Fibroblast of skin of left quadriceps (primary cell): ENCODE data around the gene TBC1D14.

Experiments
- DNase-seq, 2 experiments: peaks; one replicate each; pipeline ENCODE4 v3.0.0-alpha.2; 2013; ENCODE audit warnings: low read depth in 2 of 2

TBC1D14 gene

DNA sequence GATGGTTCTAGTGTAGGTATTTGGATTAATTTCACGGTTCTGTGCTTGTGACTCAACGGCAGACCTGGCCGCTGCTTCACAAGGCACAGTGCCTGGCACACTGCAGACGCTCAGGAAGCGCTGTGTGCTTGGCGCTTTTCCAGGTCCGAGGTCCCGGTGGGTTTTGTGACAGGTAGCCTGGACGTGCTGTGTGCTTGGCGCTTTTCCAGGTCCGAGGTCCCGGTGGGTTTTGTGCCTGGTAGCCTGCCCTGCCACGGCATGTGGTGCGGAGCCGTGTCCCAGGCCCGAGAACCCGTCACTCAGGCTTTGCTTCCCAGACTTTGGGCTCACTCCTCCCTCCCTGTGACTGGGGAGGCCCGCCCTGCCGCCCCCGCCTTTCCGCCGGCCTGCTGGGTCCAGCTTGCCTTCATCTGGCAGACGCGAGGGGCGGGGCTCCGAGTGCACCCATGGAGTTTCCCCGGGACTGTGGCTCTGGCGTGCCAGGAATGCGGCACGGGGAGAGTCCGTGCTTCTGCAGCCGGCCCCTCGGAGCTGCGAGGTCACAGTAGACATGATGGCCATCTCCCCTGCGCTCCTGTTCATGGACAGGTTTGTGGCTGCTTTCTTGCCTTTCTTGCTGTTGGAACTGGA is 44.2 kb downstream of the TBC1D14 start:
- peak; percentile 18 to 19 for DNase-seq

DNA sequence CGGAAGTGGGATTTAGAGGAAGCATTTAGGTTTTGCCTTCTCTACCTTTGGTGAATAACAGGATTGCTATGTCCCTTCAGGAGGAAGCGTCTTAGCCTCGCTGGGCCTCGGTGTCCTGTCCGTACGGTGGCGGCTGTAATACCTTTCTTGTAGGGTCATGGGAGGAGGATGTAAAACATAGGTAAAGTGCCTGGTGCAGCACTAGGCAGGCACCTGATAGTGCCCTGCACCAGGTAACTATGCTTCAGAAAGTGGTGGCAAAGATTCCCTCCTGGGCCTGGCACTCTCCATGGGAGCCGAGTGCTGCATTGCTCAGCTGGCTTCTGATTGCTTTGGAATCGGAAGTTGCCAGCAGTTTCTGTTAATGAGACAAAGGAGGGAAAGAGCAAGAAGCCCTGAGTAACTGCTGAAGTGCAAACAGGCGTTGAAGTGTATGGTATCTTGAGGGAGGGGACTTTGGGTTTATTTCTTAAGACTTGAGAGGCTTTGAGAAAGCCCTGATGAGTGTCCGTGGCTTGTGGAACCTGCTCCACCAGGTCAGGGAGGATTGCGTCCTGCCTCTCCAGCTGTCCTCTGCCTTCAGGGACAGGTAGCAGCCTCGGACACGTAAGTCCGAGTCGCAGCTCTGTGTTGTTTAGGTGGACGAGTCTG is 45.8 kb downstream of the TBC1D14 start:
- DNase-seq, result no peak

DNA sequence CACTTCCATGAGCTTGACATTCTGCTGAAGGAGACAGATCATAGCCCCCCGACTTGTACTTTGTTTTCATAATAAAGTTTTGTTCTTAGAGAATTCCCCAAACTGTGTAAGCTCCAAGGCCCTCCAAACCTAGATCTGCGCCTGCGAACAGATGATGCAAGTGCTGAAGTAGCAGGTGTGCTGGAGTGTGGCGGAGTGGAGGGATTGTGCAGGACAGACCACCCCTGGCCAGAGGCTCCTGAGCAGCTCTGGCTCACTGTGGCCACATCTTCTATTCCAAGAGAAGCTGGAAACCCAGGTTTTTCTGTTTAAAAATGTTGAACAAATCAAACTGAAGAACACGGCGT is 46.4 kb downstream of the TBC1D14 start:
- DNase-seq, result no peak

DNA sequence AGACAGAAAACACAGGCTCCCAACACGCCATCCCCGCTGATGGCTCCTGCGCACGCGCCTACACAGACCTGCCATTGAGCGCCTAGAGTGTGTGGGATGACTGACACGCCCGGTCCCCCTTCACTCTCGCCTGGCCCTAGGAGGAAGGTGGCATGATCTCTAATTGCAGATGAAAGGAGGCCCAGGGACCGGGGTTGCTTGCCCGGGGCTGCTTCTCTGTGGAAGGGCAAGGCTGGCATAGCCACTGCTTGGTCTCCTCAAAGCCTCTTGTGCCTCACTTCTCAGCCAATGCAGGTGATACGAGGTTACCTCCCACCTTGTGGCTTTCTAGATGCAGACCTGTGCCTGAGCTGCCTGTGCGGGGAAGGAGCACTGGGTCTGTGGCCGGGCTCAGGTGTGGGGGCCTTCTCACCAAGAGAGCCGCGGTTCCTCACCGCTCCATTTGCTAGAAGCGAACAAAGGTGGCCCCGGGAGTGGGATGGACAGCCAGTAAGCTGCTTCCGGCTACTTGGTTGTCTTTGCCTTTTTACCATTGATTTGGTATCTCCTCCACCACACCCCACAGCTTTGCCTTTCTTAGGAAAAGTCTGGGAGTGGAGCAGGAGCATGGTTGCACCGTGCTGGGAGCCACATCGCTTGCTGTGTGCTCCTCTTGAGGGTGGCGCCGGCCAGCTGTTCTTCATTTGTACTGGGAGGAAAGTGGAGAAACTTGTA is 47.0 kb downstream of the TBC1D14 start:
- no peak for DNase-seq

DNA sequence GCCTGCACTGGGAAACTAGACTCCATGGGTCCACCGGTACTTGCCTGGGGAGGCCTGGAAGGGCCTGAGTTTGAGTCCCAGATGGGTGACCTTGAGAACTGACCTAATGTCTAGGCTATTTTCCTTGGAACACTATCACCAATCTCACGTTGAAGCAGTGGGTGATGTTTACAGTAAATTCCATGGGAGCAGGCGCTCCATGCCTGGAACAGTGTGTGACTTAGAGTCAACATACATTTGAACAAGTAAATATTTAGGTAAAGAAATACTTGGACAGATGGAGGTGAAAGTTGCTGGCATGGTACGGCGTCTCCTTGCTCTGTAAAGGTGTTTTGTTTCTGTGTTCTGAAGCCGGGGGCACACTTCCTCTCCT is 47.5 kb downstream of the TBC1D14 start:
- DNase-seq, result no peak

DNA sequence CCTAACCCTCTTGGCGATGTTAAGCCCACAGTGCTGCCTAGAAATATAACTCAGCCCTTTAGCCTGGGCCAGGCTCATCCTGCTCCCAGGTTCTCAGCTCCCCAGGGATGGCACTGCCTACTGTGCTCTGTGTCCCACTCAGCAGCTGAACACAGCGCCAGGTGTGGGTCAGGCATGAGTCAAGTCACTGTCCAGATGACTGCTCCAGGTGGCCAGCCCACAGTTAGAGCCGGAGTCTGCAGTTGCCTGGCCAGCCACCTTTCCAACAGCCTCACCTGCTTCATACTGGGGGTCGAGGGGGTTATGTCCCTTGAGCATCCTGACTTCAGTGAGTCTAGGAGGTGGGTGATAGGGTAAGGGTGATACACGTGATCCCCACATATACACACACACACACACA is 48.4 kb downstream of the TBC1D14 start:
- DNase-seq, result no peak

DNA sequence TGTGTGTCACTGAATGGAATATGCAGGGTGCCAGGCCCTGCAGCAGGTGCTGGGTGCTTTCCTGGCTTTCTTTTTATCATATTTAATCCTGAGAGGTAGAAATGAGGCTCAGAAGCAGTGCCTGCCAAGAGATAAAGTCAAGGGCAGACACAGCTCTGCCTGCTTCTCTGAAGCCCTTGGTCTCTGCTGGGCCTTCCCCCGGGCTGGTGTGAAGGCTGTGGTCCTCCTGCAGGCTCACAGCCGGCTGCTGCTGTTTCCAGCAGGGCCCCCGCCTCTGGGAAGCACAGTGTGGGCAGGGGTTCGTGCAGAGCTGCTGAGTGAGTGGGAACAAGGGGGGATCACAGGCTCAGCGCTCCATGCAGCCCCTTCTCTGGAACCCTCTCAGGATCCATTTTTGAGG is 49.6 kb downstream of the TBC1D14 start:
- no peak for DNase-seq

DNA sequence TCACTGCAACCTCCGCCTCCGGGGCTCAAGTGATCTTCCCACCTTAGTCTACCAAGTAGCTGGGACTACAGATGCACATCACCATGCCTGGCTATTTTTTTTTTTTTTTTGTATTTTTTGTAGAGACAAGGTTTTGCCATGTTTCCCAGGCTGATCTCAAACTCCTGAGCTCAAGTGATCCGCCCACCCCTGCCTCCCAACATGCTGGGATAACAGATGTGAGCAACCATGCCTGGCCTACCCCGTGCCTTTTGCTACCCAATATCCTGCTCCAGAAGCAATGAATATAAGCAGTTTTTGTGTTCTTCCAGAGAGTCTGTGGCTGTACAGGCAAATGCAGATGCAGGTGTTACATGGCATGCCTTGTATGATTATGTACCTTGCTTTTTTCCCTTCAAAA is 50.5 kb downstream of the TBC1D14 start:
- DNase-seq, result no peak

DNA sequence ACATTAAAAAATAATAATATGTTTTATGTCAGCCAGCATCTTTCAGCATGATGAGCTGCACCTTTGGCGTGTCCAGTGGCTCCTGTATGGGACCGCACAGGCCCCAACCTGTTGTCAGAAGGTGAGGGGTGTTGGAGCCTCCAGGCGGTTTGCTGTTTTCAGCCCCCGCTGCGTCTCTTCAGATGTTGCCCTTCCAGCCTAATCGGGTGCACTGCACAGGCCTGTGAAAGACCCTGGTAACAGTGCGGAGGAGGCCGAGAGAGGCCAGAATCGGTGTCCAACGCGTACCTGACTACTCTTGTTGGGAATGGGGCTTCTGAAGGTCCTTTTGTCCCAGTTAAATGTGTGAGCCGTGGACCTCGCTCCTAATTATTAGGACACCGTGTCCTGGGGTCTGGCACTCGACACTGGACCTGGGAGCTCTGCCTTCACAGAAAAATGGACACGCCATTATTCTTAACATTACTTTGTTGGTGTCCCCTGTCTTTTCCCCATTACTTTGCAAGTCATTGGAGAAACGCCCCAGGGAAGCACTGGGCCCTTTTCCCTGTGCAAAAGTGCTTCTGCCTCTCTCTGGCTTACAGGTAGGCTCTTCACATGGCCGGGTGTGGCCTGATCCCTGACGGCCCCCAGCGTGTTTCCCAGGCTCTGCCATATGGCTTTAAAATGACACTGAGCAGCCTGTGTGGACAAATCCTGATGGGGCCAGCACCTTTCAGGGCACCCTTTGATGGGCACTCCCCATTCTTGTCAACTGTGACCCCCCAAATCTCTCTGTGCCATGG is 51.2 kb downstream of the TBC1D14 start:
- no peak for DNase-seq

DNA sequence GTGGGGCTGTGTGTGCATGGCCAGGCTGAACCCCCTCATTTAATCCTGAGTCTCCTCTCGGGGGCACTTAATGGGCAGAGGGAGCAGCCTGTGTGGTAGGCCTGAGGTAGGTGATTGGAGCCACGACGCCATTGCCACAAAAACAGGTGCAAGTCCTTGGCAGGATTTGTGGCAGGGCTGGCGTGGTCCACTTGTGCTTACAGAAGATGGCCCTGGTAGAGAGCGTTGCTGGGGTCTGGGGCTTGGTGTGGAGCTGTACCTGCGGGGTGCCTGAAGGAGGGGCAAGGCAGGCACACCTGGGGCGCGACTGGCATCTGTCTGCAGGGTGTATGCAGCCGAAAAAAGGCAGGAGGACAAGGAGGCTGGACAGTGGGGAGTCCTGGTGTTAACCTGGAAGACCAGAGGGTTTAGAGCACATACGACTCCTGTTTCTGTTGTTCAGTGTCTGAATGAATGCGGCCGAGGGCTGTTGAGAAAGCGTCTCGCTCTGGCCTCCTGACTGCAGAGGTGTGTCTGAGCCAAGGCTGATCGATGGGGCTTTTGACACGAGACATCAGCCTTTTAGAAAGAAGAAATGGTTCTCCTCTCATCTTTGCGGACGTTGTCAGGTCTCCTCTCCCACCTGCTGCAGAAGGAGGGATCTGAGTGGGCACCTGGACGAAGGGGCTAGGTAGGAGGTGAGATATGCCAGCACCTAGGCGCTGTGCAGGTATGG is 52.0 kb downstream of the TBC1D14 start:
- no peak for DNase-seq

DNA sequence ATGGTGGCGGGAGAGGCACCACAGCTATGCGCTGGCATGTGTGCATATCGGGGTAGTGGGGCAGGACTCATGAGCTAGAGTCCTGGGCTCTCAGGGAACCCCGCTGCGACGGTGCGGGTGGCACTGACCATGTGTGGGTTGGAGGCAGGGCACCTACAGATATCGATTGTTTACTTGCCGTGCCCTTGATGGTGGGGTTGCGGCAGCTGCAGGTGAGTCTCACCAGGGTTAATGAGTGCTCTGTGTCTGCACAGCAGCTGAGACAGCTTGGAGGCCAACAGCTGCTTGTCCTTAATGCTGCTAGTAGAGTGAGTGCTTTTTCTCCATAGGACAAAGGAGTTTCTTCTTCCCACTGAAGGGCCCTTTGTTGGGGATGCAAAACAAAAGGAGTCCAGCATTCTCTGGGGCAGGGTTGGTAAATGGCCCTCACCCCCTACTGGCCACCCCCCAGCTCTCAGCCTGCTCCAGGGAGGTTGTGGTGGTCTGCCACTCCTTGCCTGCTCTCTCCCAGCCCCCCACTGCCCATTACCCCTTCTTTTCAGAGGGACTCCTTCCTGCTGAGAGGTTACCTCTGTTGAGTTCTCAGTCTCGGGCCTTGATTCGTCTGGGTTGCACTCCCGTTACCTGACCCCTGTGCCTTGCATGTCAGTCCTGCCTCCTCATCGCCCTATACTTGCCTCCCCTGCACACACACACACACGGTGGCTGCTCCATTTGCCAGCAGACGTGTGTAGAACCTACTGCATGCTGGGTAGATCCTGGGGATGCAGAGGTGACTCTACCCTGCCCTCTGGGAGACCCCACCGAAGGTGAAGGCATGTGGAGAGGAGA is 52.8 kb downstream of the TBC1D14 start:
- DNase-seq, result no peak

DNA sequence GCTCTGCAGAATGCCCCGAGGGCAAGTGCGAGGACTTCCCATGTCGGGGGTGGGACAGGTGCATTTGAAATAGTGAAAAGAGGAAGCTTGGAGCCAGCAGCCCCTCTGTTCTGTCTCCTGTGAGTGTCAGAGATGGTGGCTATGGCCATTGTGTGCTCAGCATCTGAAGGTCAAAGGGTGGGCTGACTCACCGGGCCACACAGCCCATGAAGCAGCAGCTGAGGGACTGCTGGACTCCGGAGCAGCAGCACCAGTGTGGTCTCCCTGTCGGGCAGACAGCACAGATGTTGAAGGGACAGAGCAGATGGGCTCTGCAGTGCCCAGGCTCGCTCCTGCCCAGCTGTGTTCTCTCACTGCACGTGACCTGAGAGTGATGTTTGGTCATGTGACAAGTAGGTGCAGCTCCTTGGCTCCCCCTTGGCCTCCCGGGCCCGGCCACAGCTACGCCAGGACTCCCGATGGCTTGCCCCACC is 53.5 kb downstream of the TBC1D14 start:
- DNase-seq, result no peak

DNA sequence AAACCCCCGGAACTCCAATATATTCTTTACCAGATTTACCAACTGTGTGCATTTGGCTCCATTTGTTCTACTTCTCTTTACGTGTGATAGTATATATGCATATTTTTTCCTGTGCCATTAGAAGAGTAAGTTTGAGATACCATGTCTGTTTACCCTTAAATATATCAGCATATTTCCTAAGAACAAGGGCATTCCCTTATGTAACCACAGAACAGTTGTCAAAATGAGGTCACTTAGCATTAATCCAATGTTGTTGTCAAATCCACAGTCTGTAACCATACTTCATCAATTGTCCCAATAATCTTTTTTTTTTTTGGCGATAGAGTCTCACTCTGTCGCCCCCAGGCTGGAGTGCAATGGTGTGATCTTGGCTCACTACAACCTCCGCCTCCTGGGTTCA is 55.2 kb downstream of the TBC1D14 start:
- no peak for DNase-seq

DNA sequence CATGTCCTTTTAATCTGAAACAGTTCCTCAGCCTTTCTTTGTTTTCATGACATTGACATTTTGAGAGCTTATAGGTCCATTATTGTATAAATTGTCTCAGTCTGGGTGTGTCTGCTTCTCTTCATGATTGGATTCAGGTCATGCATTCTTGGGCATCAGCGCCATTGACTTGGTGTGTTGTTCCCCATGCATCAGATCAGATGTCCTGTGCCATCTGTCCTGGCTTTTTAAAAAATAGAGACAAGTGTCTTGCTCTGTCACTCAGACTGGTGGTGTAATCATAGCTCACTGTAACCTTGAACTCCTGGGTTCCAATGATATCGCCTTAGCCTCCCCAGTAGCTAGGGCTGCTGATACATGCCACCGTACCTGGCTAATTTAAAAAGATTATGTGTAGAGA is 55.7 kb downstream of the TBC1D14 start:
- DNase-seq, result no peak

DNA sequence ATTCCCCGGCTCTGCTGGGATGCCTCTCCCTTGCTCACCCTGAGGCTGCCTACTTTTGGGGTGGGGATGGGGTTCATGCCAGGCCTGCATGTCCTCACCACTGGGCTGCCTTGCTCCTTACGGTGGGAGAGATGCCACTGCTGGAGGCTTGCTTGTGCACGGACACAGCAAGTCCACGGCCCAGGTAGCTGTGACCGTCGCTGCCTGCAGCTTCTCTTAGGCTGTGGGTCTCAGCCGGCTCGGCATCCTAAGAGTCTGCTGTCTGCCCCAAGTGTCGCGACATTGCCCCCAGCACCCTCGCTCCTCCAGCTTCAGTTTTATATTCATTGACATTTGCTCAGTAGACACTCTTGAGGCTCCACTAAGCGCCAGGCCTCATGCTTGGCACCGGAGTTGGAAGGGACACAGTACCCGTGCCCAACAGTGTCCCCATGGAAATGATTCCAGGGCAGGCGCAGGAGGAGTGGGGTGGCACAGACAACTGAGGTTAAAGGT is 58.3 kb downstream of the TBC1D14 start:
- DNase-seq, result no peak

DNA sequence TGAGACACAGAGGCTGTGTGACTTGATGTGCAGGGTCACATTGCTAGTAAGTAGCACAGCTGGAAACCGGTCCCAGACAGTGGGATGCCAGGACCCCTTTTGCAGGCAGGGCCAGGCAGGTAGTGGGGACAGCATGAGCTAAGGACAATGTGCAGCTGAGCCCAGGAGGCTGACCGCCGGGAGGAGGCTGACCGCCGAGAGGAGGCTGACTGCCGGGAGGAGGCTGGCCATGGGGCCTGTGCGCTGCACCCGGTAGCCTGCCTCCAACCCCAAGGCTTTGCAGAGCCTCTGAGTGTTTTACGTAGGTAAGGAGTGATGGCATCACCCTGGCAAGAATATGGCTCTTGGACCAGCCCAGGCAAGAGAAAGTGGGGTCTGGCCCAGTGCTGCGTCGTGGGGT is 58.9 kb downstream of the TBC1D14 start:
- DNase-seq, result no peak

DNA sequence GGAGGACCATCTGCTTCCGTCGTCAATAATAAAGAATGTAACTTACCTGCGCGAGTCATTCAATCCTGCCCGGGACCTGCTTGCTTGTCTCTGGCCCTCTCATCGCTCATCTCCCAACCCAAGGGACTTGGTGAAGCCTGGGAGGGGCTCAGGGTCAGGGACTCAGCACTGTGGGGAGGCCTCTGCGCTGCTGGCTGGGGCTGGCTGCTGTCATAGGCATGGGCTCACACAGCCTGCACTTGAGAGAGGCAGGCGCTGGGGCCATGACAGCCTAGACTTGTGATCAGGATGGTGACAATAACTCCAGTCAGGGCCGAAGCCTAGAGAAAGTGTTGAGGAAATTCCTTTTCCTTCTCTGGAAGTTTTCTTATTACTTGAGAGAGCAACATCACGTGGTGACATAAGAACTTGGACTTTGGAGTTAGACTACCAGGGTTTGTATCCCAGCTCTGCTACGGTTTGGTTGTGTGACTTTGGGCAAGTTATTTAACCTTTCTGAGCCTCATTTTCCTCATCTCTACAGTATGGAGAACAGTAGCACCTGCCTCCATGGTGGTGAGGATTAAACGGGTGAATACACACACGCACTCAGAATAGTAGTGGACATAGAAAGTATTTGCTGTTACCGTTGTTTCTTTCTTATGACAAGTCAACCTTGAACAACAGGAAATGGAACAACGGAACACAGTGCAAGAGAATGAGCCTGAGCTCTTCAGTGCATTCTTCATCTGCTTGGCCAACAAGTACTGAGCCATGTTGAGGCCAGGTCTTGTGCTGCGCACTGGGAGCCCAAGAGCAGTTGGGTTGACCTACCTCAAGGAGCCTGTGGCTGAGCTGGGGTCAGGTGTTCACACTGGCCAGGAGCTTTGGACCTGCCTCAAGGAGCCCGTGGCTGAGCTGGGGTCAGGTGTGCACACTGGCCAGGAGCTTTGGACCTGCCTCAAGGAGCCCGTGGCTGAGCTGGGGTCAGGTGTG is 60.5 kb downstream of the TBC1D14 start:
- no peak for DNase-seq

DNA sequence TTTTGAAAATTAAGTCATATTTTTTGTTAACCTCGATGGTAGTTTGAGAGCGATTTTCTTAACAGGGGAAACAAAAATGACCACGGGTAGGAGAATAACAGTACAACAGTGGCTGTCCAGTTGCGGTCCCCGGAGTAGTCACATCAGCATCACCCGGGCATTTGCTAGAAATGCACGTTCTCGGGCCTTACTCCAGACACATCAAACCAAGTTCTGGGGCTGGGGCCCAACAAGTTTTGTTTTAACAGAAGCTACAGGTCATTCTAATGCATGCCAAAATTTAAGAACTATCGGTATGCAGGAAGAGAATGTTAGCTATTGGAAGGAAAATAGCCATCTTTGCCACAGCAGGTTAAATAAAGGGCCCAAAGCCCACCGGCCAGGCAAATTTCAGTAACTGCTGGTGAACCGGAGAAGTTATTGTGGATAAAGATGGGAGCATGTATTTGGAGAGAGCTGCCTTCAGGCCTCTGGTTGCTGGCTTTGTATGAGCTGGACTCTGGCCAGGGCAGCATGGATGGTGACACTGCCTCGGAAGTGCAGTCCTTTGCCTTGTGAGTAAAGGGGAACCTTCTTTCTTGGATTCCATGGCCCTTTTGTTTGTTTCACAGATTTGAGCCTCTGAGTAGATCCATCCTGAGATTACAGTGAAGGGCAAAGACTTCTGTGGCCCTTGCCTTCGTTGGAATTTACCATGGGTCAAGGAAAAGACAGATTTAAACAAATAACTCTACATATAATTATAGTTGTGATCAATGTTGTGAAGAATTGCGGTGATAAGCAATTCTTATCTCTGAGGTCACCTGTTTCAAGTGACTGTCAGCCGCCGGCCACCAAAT is 62.1 kb downstream of the TBC1D14 start:
- DNase-seq, result no peak

DNA sequence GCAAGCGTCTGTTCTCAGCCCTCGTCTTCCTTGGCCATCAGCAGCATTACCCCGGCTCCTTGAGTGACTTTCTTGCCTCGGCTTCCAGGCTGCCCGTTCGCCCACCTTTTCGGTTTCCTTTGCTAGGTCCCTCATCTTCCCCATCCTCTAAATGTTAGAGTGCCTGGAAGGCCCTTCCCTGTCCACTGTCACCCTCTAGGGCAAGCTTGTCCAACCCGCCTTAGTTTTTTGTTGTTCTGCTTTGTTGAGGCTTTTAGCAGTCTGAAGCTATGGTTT is 62.7 kb downstream of the TBC1D14 start:
- DNase-seq, result no peak
